Measurements from ENCODE around the gene DDX41.

DDX41 gene

GRCh38 chr5:177494346-177495195, 22.2 kb downstream of the DDX41 start:
- Histone ChIP-seq H3K27me3 (no peaks in the 10 kb centered on the region), H3K36me3 (peaks cover 65% of the 10 kb centered on the region), H3K4me1 (ENCODE audit: control insufficient read depth in 1 of 2, insufficient read depth in 1 of 2, low read depth in 1 of 2, low read length in 1 of 2) (peaks cover 69 to 85% of the 10 kb centered on the region in 2 experiments), H3K9me3 (no peaks in the 10 kb centered on the region), H3K27ac (peak overlapping the region; percentile 99), H3K4me3 (ENCODE audit: low read depth in 1 of 2, low read length in 1 of 2) (peak overlapping the region; percentile 90 to 99)
- TF ChIP-seq CTCF (IDR thresholded peaks at IDR 0.05), result no peak

- no peak for TF ChIP-seq CTCF (IDR thresholded peaks at IDR 0.05)
- Histone ChIP-seq H3K27ac (peak overlapping the region; percentile 99), H3K36me3 (peaks cover 72% of the 10 kb centered on the region), H3K9me3 (no peaks in the 10 kb centered on the region), H3K4me1 (ENCODE audit: control insufficient read depth in 1 of 2, insufficient read depth in 1 of 2, low read depth in 1 of 2, low read length in 1 of 2) (peaks cover 68 to 82% of the 10 kb centered on the region in 2 experiments), H3K4me3 (ENCODE audit: low read depth in 1 of 2, low read length in 1 of 2) (peak overlapping the region; percentile 90 to 99), H3K27me3 (no peaks in the 10 kb centered on the region)
Measured at GRCh38 chr5:177493795-177494345, 22.9 kb downstream of the DDX41 start.

- no peaks in the 10 kb centered on the region for H3K27me3 ChIP-seq
- H3K27ac ChIP-seq, result peak overlapping the region; percentile 99
- no peak for TF ChIP-seq CTCF (IDR thresholded peaks at IDR 0.05)
- H3K36me3 ChIP-seq, result peaks cover 83% of the 10 kb centered on the region
- peak overlapping the region in 1 of 2 experiments; percentile 99 for H3K4me3 ChIP-seq (ENCODE audit: low read depth in 1 of 2, low read length in 1 of 2)
- peaks cover 58 to 72% of the 10 kb centered on the region in 2 experiments for H3K4me1 ChIP-seq (ENCODE audit: control insufficient read depth in 1 of 2, insufficient read depth in 1 of 2, low read depth in 1 of 2, low read length in 1 of 2)
- no peaks in the 10 kb centered on the region for H3K9me3 ChIP-seq
Measured at GRCh38 chr5:177492841-177493240, 23.9 kb downstream of the DDX41 start.

- no peak for TF ChIP-seq CTCF (IDR thresholded peaks at IDR 0.05)
- peaks cover 89% of the 10 kb centered on the region for H3K36me3 ChIP-seq
- H3K4me1 ChIP-seq (ENCODE audit: control insufficient read depth in 1 of 2, insufficient read depth in 1 of 2, low read depth in 1 of 2, low read length in 1 of 2), result peaks cover 56 to 65% of the 10 kb centered on the region in 2 experiments
- H3K27ac ChIP-seq, result peak overlapping the region; percentile 99
- no peak overlapping the region for H3K4me3 ChIP-seq (ENCODE audit: low read depth in 1 of 2, low read length in 1 of 2)
- no peaks in the 10 kb centered on the region for H3K9me3 ChIP-seq
- H3K27me3 ChIP-seq, result no peaks in the 10 kb centered on the region
Measured at GRCh38 chr5:177491983-177492746, 24.6 kb downstream of the DDX41 start.

- Histone ChIP-seq H3K9me3 (no peaks in the 10 kb centered on the region), H3K4me1 (ENCODE audit: control insufficient read depth in 1 of 2, insufficient read depth in 1 of 2, low read depth in 1 of 2, low read length in 1 of 2) (peaks cover 54 to 60% of the 10 kb centered on the region in 2 experiments), H3K4me3 (ENCODE audit: low read depth in 1 of 2, low read length in 1 of 2) (no peak overlapping the region), H3K36me3 (peaks cover 96% of the 10 kb centered on the region), H3K27me3 (no peaks in the 10 kb centered on the region), H3K27ac (peak overlapping the region; percentile 99)
- peak; percentile 70 for TF ChIP-seq CTCF (IDR thresholded peaks at IDR 0.05)
Measured at GRCh38 chr5:177491429-177491945, 25.3 kb downstream of the DDX41 start.

All from neutrophil (primary cell).